CD4-positive, alpha-beta T cell (primary cell): ENCODE results near the gene PTH. TPM values are rescaled to one million over a fixed set of nuclear protein-coding genes. Genes with fewer than 3 reads are reported as not detected.

ENCODE experiments used
- ATAC-seq: fragments of 200-7000 bp; cut with Tn5 transposase; one replicate; pipeline ENCODE4 v1.10.0; 2022; ENCODE audit warnings: mild to moderate bottlenecking; ENCODE audit not compliant: poor library complexity
- CTCF ChIA-PET: fragments of 350-600 bp; sonication (Branson Sonifier 250); formaldehyde crosslinking; loops from one replicate; lab custom pipeline; 2021; ENCODE audit warnings: antibody characterized with exemption, inconsistent platforms; lab: Charles Lee
- POLR2A ChIA-PET: fragments of 350-600 bp; sonication (Branson Sonifier 250); formaldehyde crosslinking; loops from one replicate; lab custom pipeline; 2021; ENCODE audit warnings: antibody characterized with exemption, inconsistent platforms; lab: Charles Lee
- DNase-seq, 14 experiments: peaks; one replicate each; pipeline ENCODE4 v3.0.0-alpha.2; 2013 to 2020; ENCODE audit warnings: mixed read lengths in 2 of 14
- H3K27ac ChIP-seq, 2 donors: one replicate each; pipeline versions ENCODE4 v1.5.1 to v1.7.0; 2013; ENCODE audit warnings: low read length in 2 of 2, low read depth in 1 of 2, mild to moderate bottlenecking in 1 of 2
- H3K27me3 ChIP-seq, 2 experiments: 1 replicate in 1 of 2; 2 replicates in 1 of 2; pipeline versions ENCODE4 v1.6.1 to v1.7.0; 2013; ENCODE audit warnings: low read length in 2 of 2, control low read depth in 1 of 2, mild to moderate bottlenecking in 1 of 2, moderate library complexity in 1 of 2; ENCODE audit not compliant: insufficient read depth in 2 of 2, control insufficient read depth in 1 of 2
- H3K36me3 ChIP-seq: one replicate; pipeline ENCODE4 v1.6.1; 2013; ENCODE audit warnings: low read length, control low read depth; ENCODE audit not compliant: insufficient read depth
- H3K4me1 ChIP-seq: one replicate; pipeline ENCODE4 v1.6.1; 2013; ENCODE audit warnings: low read length, control low read depth; ENCODE audit not compliant: insufficient read depth
- H3K4me3 ChIP-seq: one replicate; pipeline ENCODE4 v1.5.1; 2013; ENCODE audit warnings: mild to moderate bottlenecking, low read length, moderate library complexity
- H3K9me3 ChIP-seq, 2 experiments: 1 replicate in 1 of 2; 2 replicates in 1 of 2; pipeline versions ENCODE4 v1.6.1 to v1.7.0; 2013; ENCODE audit warnings: low read length in 2 of 2, mild to moderate bottlenecking in 2 of 2, control low read depth in 1 of 2, moderate library complexity in 1 of 2; ENCODE audit not compliant: control insufficient read depth in 1 of 2, insufficient read depth in 1 of 2
- H3K27ac Mint-ChIP-seq: one replicate; pipeline ENCODE4 v1.8.0; 2020; ENCODE audit warnings: mixed read lengths
- H3K27me3 Mint-ChIP-seq: one replicate; pipeline ENCODE4 v1.8.0; 2021; ENCODE audit warnings: mixed read lengths
- H3K36me3 Mint-ChIP-seq: one replicate; pipeline ENCODE4 v1.8.0; 2021; ENCODE audit warnings: low read depth, mixed read lengths
- H3K4me1 Mint-ChIP-seq: one replicate; pipeline ENCODE4 v1.8.0; 2021; ENCODE audit warnings: low read depth, mixed read lengths
- H3K4me3 Mint-ChIP-seq: one replicate; pipeline ENCODE4 v1.8.0; 2020; ENCODE audit warnings: mild to moderate bottlenecking, mixed read lengths
- H3K9me3 Mint-ChIP-seq: one replicate; pipeline ENCODE4 v1.8.0; 2020; ENCODE audit warnings: mixed read lengths
- CTCF ChIP-seq: fragments of 200-600 bp; IDR thresholded peaks from one replicate; pipeline ENCODE4 v1.8.0; 2022; ENCODE audit warnings: antibody characterized with exemption, mild to moderate bottlenecking
- intact Hi-C, 2 experiments: fragments of 100-400 bp; cut with DNase I in 1 of 2; cut with micrococcal nuclease in 1 of 2; formaldehyde crosslinking; loops; one replicate each; pipeline versions ENCODE4 v1.15.1 to v1.9.0; 2023 to 2025; cut with DNase I, micrococcal nuclease
- total RNA-seq, 174 experiments: library from RNA in 2 of 174; stranded (reverse) in 2 of 174; gene quantifications; one replicate each; pipeline ENCODE4 v1.2.3 and lab custom pipeline; 2021 to 2026

PTH gene
- total RNA-seq, 2 experiments from 2014 or later, result not detected

- Histone ChIP-seq H3K27me3 (no peaks in the 10 kb centered on the region), H3K4me3 (no peak overlapping the region), H3K9me3 (no peaks in the 10 kb centered on the region), H3K4me1 (peaks cover 15% of the 10 kb centered on the region), H3K36me3 (no peaks in the 10 kb centered on the region), H3K27ac (no peak overlapping the region)
- H3K27ac Mint-ChIP-seq, result no peak overlapping the region
- H3K4me1 Mint-ChIP-seq, result peaks cover 31% of the 10 kb centered on the region
- ChIA-PET POLR2A (no interaction called here), CTCF (interaction anchor here (0.8 to 1.3 kb wide), 4 partner anchors 11 to 1116 kb away, joined by 3 to 4 read pairs (median 3); no protein-coding TSS in a partner anchor)
- H3K4me3 Mint-ChIP-seq, result peak overlapping the region; percentile 49
- peaks cover 11% of the 10 kb centered on the region for H3K36me3 Mint-ChIP-seq
- TF ChIP-seq CTCF, result peak; percentile 74
- no peak for ATAC-seq
- peak in 3 of 14 experiments; percentile 37 to 50 (median 41) for DNase-seq
- H3K9me3 Mint-ChIP-seq, result no peaks in the 10 kb centered on the region
- intact Hi-C loops, result loop anchor here (10.0 kb wide), 4 partner anchors 199 to 1621 kb away; partner anchors contain the start of genes CYP2R1 (in 1 of the 2), FAR1 (in 1 of the 2) and USP47 (in 1 of the 2)
- H3K27me3 Mint-ChIP-seq, result peaks cover 15% of the 10 kb centered on the region
Measured at GRCh38 chr11:13465909-13466371, 29.9 kb downstream of the PTH start.

DNA sequence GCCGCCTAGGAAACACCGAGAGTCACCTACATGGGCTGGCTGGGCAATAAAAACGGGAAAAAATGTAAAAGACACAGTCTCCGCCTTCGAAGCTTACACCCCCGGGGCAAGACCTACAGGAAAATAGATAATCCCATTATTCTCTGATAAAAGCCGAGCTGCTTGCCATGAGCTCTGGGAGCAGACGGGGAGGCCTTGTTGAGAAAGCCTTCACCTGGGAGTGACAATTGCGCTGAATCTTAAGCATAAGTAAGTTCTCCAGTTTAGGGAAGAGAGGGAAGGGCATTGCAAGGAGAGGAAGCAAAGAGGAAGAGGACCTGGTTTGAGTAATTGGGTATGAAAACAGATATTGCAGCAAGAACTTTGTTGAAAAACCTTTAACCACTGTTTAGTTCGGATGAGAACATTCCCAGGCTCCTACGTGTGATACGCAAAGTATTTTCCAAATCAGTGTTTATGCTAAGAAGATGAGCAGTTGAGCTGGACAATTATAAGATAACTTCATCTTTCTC is 32.0 kb downstream of the PTH start:
- H3K9me3 ChIP-seq, result no peaks in the 10 kb centered on the region
- H3K36me3 ChIP-seq, result no peaks in the 10 kb centered on the region
- no peak for TF ChIP-seq CTCF
- H3K27ac Mint-ChIP-seq, result peak overlapping the region; percentile 99
- H3K27me3 ChIP-seq, result no peaks in the 10 kb centered on the region
- H3K27ac ChIP-seq, result peak overlapping the region; percentile 82 to 92
- peaks cover 23% of the 10 kb centered on the region for H3K36me3 Mint-ChIP-seq
- H3K4me1 Mint-ChIP-seq, result peaks cover 48% of the 10 kb centered on the region
- H3K4me3 ChIP-seq, result peak overlapping the region; percentile 77
- ChIA-PET CTCF (interaction anchor here (1.3 to 1.6 kb wide), 2 partner anchors 23 to 204 kb away, joined by 3 to 11 read pairs; no protein-coding TSS in a partner anchor), POLR2A (interaction anchor here (1.0 to 2.6 kb wide), 12 partner anchors 9 to 1428 kb away, joined by 3 to 12 read pairs (median 4); partner anchors contain the start of genes CYP2R1 and FAR1)
- intact Hi-C loops, result loop anchor here (1.0 to 10.0 kb wide), 8 partner anchors 185 to 1619 kb away; partner anchors contain the start of genes FAR1 (in 2 of the 2), BMAL1 (in 1 of the 2), CYP2R1 (in 1 of the 2) and USP47 (in 1 of the 2)
- peaks cover 15% of the 10 kb centered on the region for H3K4me1 ChIP-seq
- peak overlapping the region; percentile 100 for H3K4me3 Mint-ChIP-seq
- DNase-seq (no peak), ATAC-seq (no peak)
- H3K27me3 Mint-ChIP-seq, result no peaks in the 10 kb centered on the region
- H3K9me3 Mint-ChIP-seq, result no peaks in the 10 kb centered on the region

GRCh38 chr11:13462901-13463778 is 32.7 kb downstream of the PTH start, which contains the start of gene BTBD10:
BTBD10 (minus strand) TSS chr11:13463222; CDS start chr11:13445124, 18,098 bp downstream.
- Histone ChIP-seq H3K27ac (peak within 1 kb of the TSS; percentile 82 to 92), H3K4me3 (peak within 1 kb of the TSS; percentile 77), H3K27me3 (no peaks in the 10 kb centered on the region), H3K4me1 (peaks cover 15% of the 10 kb centered on the region), H3K36me3 (no peaks in the 10 kb centered on the region), H3K9me3 (no peaks in the 10 kb centered on the region)
- ChIA-PET CTCF (interaction anchor here (0.8 to 1.6 kb wide), 3 partner anchors 24 to 205 kb away, joined by 3 to 11 read pairs (median 3); no protein-coding TSS in a partner anchor), POLR2A (interaction anchor here (0.8 to 2.6 kb wide), 14 partner anchors 9 to 1428 kb away, joined by 3 to 12 read pairs (median 4); partner anchors contain the start of genes CYP2R1 and FAR1)
- intact Hi-C loops, result loop anchor here (1.0 to 10.0 kb wide), 8 partner anchors 184 to 1618 kb away; partner anchors contain the start of genes FAR1 (in 2 of the 2), BMAL1 (in 1 of the 2), CYP2R1 (in 1 of the 2) and USP47 (in 1 of the 2)
- Mint-ChIP-seq H3K9me3 (no peaks in the 10 kb centered on the region), H3K4me3 (peak within 1 kb of the TSS; percentile 100), H3K4me1 (peaks cover 54% of the 10 kb centered on the region), H3K36me3 (peaks cover 28% of the 10 kb centered on the region), H3K27me3 (no peaks in the 10 kb centered on the region), H3K27ac (peak within 1 kb of the TSS; percentile 99)
- TF ChIP-seq CTCF, result no peak
- ATAC-seq (peak; percentile 98), DNase-seq (peak; percentile 84 to 98 (median 90))
